IMR-90 (cell line): Measurements from ENCODE around the gene SP2. TPM values are rescaled to one million over a fixed set of nuclear protein-coding genes. Genes with fewer than 3 reads are reported as not detected.

Source experiments
- ATAC-seq: fragments of 200-7000 bp; cut with Tn5 transposase; 2 replicates; pipeline ENCODE4 v1.9.1; 2020; ENCODE audit warnings: low read depth, mild to moderate bottlenecking, moderate library complexity
- BruUV-seq: library from RNA; stranded (reverse); fragments of 400-500 nt; replicated peaks from 2 replicates; lab custom pipeline; 2021; lab: Mats Ljungman, UMichigan
- CTCF ChIA-PET: fragments of 300-600 bp; formaldehyde crosslinking; extraction: SDS; loops from one replicate; lab custom pipeline; 2021; ENCODE audit warnings: antibody characterized with exemption; lab: Yijun Ruan, JAX
- POLR2A ChIA-PET: fragments of 300-600 bp; sonication (Branson Sonifier 250); formaldehyde crosslinking; loops from one replicate; lab custom pipeline; 2022; ENCODE audit warnings: antibody characterized with exemption; ENCODE audit not compliant: unreplicated experiment; lab: Charles Lee
- DNase-seq: peaks from one replicate; pipeline ENCODE4 v3.0.0; 2013
- H2AFZ ChIP-seq: replicated peaks from 2 replicates; pipeline ENCODE3; 2013; ENCODE audit warnings: low read length, mild to moderate bottlenecking; ENCODE audit not compliant: poor library complexity
- H2AK5ac ChIP-seq: 2 replicates; pipeline ENCODE4 v1.6.1; 2013; ENCODE audit warnings: low read depth, low read length, inconsistent platforms
- H2AK9ac ChIP-seq: replicated peaks from 2 replicates; pipeline ENCODE3; 2013; ENCODE audit warnings: mild to moderate bottlenecking, low read depth, low read length, moderate library complexity; ENCODE audit not compliant: poor library complexity
- H2BK120ac ChIP-seq: 2 replicates; pipeline ENCODE4 v1.6.1; 2013; ENCODE audit warnings: low read depth, low read length, inconsistent platforms
- H2BK15ac ChIP-seq: 3 replicates; pipeline ENCODE4 v1.6.1; 2013; ENCODE audit warnings: low read depth, low read length, inconsistent platforms
- H2BK20ac ChIP-seq: 2 replicates; pipeline ENCODE4 v1.6.1; 2013; ENCODE audit warnings: low read depth, mild to moderate bottlenecking, inconsistent platforms, low read length, moderate library complexity
- H2BK5ac ChIP-seq: 2 replicates; pipeline ENCODE4 v1.6.1; 2013; ENCODE audit warnings: mild to moderate bottlenecking, low read depth, low read length, inconsistent platforms; ENCODE audit not compliant: poor library complexity, severe bottlenecking
- H3K14ac ChIP-seq: replicated peaks from 2 replicates; pipeline ENCODE4 v1.6.1; 2013; ENCODE audit warnings: low read depth, low read length, inconsistent platforms
- H3K18ac ChIP-seq: 2 replicates; pipeline ENCODE4 v1.6.1; 2013; ENCODE audit warnings: low read depth, low read length, control low read depth
- H3K23ac ChIP-seq: 2 replicates; pipeline ENCODE4 v1.6.1; 2013; ENCODE audit warnings: low read depth, low read length, inconsistent platforms
- H3K27ac ChIP-seq: 2 replicates; pipeline ENCODE4 v1.5.1; 2013; ENCODE audit warnings: mild to moderate bottlenecking, control low read depth, low read length; ENCODE audit not compliant: insufficient read depth
- H3K27me3 ChIP-seq: 2 replicates; pipeline ENCODE4 v1.6.1; 2013; ENCODE audit warnings: low read length; ENCODE audit not compliant: control insufficient read depth, insufficient read depth
- H3K36me3 ChIP-seq: 2 replicates; pipeline ENCODE4 v1.6.1; 2013; ENCODE audit warnings: low read length, mixed read lengths; ENCODE audit not compliant: control insufficient read depth, insufficient read depth
- H3K4ac ChIP-seq: 2 replicates; pipeline ENCODE4 v1.6.1; 2013; ENCODE audit warnings: low read depth, low read length, inconsistent platforms
- H3K4me1 ChIP-seq: 2 replicates; pipeline ENCODE4 v1.6.1; 2013; ENCODE audit warnings: low read length, mixed read lengths; ENCODE audit not compliant: control insufficient read depth, insufficient read depth
- H3K4me2 ChIP-seq: 2 replicates; pipeline ENCODE4 v1.6.1; 2013; ENCODE audit warnings: low read depth, mild to moderate bottlenecking, control low read depth, low read length, moderate library complexity
- H3K4me3 ChIP-seq: 2 replicates; pipeline ENCODE4 v1.5.1; 2013; ENCODE audit warnings: low read depth, mild to moderate bottlenecking, control low read depth, low read length, moderate library complexity; ENCODE audit not compliant: insufficient read depth
- H3K56ac ChIP-seq: 2 replicates; pipeline ENCODE4 v1.6.1; 2013; ENCODE audit warnings: low read length, inconsistent platforms; ENCODE audit not compliant: insufficient read depth; ENCODE audit errors: extremely low read depth
- H3K79me1 ChIP-seq, 2 experiments: 2 replicates each; pipeline ENCODE4 v1.6.1; 2013; ENCODE audit warnings: low read length in 2 of 2, inconsistent platforms in 1 of 2, low read depth in 1 of 2
- H3K9ac ChIP-seq: 2 replicates; pipeline ENCODE4 v1.6.1; 2013; ENCODE audit warnings: low read depth, low read length, control low read depth
- H3K9me1 ChIP-seq: 2 replicates; pipeline ENCODE4 v1.6.1; 2013; ENCODE audit warnings: low read length, inconsistent platforms; ENCODE audit not compliant: insufficient read depth
- H3K9me3 ChIP-seq: 2 replicates; pipeline ENCODE4 v1.6.1; 2013; ENCODE audit warnings: low read length; ENCODE audit not compliant: control insufficient read depth, insufficient read depth
- H4K20me1 ChIP-seq: 2 replicates; pipeline ENCODE4 v1.6.1; 2013; ENCODE audit warnings: low read length, inconsistent platforms; ENCODE audit not compliant: insufficient read depth
- H4K5ac ChIP-seq: 2 replicates; pipeline ENCODE4 v1.6.1; 2013; ENCODE audit warnings: mild to moderate bottlenecking, low read depth, low read length, control low read depth
- H4K8ac ChIP-seq, 2 experiments: 2 replicates each; pipeline ENCODE4 v1.6.1; 2013; ENCODE audit warnings: low read depth in 2 of 2, low read length in 2 of 2, control low read depth in 1 of 2, inconsistent platforms in 1 of 2
- H4K91ac ChIP-seq: 2 replicates; pipeline ENCODE4 v1.6.1; 2013; ENCODE audit warnings: low read depth, low read length, inconsistent platforms; ENCODE audit not compliant: insufficient read depth
- BHLHE40 ChIP-seq: fragments of 150-350 bp; IDR thresholded peaks from 2 replicates; pipeline ENCODE4 v1.6.1; 2016; ENCODE audit warnings: mild to moderate bottlenecking, low read depth, low read length
- CEBPB ChIP-seq: IDR thresholded peaks from 2 replicates; pipeline ENCODE4 v1.6.1; 2012; ENCODE audit warnings: low read depth, low read length, improper control_type of control experiment
- CHD1 ChIP-seq: IDR thresholded peaks from 2 replicates; pipeline ENCODE4 v1.6.1; 2012; ENCODE audit warnings: low read depth, low read length, improper control_type of control experiment
- ELK1 ChIP-seq: fragments of 150-350 bp; IDR thresholded peaks from 2 replicates; pipeline ENCODE4 v1.6.1; 2016; ENCODE audit warnings: low read depth, mild to moderate bottlenecking, low read length, moderate library complexity, borderline replicate concordance
- FOS ChIP-seq: fragments of 150-350 bp; IDR thresholded peaks from 2 replicates; pipeline ENCODE4 v1.6.1; 2016; ENCODE audit warnings: low read depth, low read length
- MAFK ChIP-seq: IDR thresholded peaks from 2 replicates; pipeline ENCODE4 v1.6.1; 2012; ENCODE audit warnings: low read depth, low read length, improper control_type of control experiment
- MAZ ChIP-seq: IDR thresholded peaks from 2 replicates; pipeline ENCODE4 v1.6.1; 2012; ENCODE audit warnings: low read depth, mild to moderate bottlenecking, low read length, improper control_type of control experiment, moderate library complexity, borderline replicate concordance
- MXI1 ChIP-seq: IDR thresholded peaks from 2 replicates; pipeline ENCODE4 v1.6.1; 2012; ENCODE audit warnings: low read depth, mild to moderate bottlenecking, low read length, moderate library complexity, borderline replicate concordance
- NFE2L2 ChIP-seq: fragments of 150-350 bp; IDR thresholded peaks from 2 replicates; pipeline ENCODE4 v1.6.1; 2016; ENCODE audit warnings: low read depth, mild to moderate bottlenecking, low read length
- POLR2A ChIP-seq: IDR thresholded peaks from 2 replicates; pipeline ENCODE4 v1.6.1; 2012; ENCODE audit warnings: mild to moderate bottlenecking, low read depth, low read length
- RAD21 ChIP-seq: IDR thresholded peaks from 2 replicates; pipeline ENCODE4 v1.6.1; 2012; ENCODE audit warnings: low read length, improper control_type of control experiment
- RCOR1 ChIP-seq: IDR thresholded peaks from 2 replicates; pipeline ENCODE4 v1.6.1; 2012; ENCODE audit warnings: mild to moderate bottlenecking, low read length, improper control_type of control experiment; ENCODE audit not compliant: insufficient replicate concordance
- RFX5 ChIP-seq: IDR thresholded peaks from 2 replicates; pipeline ENCODE4 v1.8.0; 2012; ENCODE audit warnings: low read depth, mild to moderate bottlenecking, low read length, moderate library complexity
- SMC3 ChIP-seq: fragments of 150-350 bp; IDR thresholded peaks from 2 replicates; pipeline ENCODE4 v1.6.1; 2016; ENCODE audit warnings: low read depth, mild to moderate bottlenecking, antibody characterized with exemption, low read length, moderate library complexity
- USF2 ChIP-seq: fragments of 150-350 bp; IDR thresholded peaks from 2 replicates; pipeline ENCODE4 v1.6.1; 2017; ENCODE audit warnings: mild to moderate bottlenecking, antibody characterized with exemption, low read length, low read depth
- WGBS, 2 experiments: methylation state at CpG; one replicate each; pipeline versions ENCODE4 v1.1.5 to v1.1.7; 2013; ENCODE audit warnings: missing lambda C conversion rate in 2 of 2; ENCODE audit not compliant: insufficient read length in 1 of 2; ENCODE audit errors: extremely low coverage in 2 of 2; 5-methylcytosine and 5-hydroxymethylcytosine counted together
- dilution Hi-C: fragments of 300-500 bp; cut with HindIII; formaldehyde crosslinking; loops from one replicate; pipeline ENCODE4 v1.14.3; 2018; ENCODE audit warnings: low sequenced_read_pairs; ENCODE audit not compliant: unreplicated experiment
- in situ Hi-C: fragments of 300-500 bp; cut with MboI; formaldehyde crosslinking; loops from 3 replicates; pipeline ENCODE4 v1.14.3; 2019; ENCODE audit warnings: low sequenced_read_pairs, inconsistent platforms, mixed read lengths
- intact Hi-C: fragments of 100-400 bp; cut with micrococcal nuclease; formaldehyde crosslinking; loops from 2 replicates; pipeline ENCODE4 v1.10.0; 2022
- polyA plus RNA-seq, 3 experiments: library from polyadenylated mRNA; depleted of rRNA; stranded (reverse); fragments of >200 nt; gene quantifications; 2 replicates each; pipeline ENCODE4 v1.2.3, GENCODE V29; 2012; ENCODE audit warnings: low replicate concordance in 1 of 3
- total RNA-seq: library from RNA; depleted of rRNA; stranded (reverse); fragments of >200 nt; gene quantifications from 2 replicates; pipeline ENCODE4 v1.2.3, GENCODE V29; 2012
- TF ChIP-seq, protein P1 (sequence below): conservative IDR thresholded peaks from 2 replicates; pipeline ENCODE4 v1.5.1; 2012; ENCODE audit warnings: mild to moderate bottlenecking, low read depth, low read length, improper control_type of control experiment

SP2 gene
- total and polyA plus RNA-seq, 2 of the 4 experiments (the other 2 are of a cell fraction), result 0.72 to 13.8 TPM

GRCh38 chr17:47978324-47978723 is 82.3 kb downstream of the SP2 start:
- Histone ChIP-seq H3K14ac (no peak overlapping the region), H3K27me3 (no peaks in the 10 kb centered on the region), H2AK5ac (no peak overlapping the region), H3K56ac (no peak overlapping the region), H3K4me1 (no peaks in the 10 kb centered on the region), H3K36me3 (peaks cover 67% of the 10 kb centered on the region), H3K4me2 (no peak overlapping the region), H3K9me3 (no peaks in the 10 kb centered on the region), H3K9me1 (no peaks in the 10 kb centered on the region), H3K9ac (no peak overlapping the region), H3K4me3 (no peak overlapping the region), H2AFZ (no peak overlapping the region), H3K23ac (no peak overlapping the region), H4K20me1 (no peaks in the 10 kb centered on the region; the same call in 1 of the 2 replicates), H4K8ac (no peak overlapping the region), H2AK9ac (no peak overlapping the region), H2BK120ac (no peak overlapping the region), H3K4ac (no peak overlapping the region), H2BK5ac (no peak overlapping the region), H4K91ac (no peak overlapping the region), H2BK15ac (no peak overlapping the region), H3K79me1 (peaks cover 4 to 8% of the 10 kb centered on the region in 2 experiments; a peak in 3 of 4 replicates), H3K18ac (no peak overlapping the region), H3K27ac (no peak overlapping the region), H2BK20ac (no peak overlapping the region), H4K5ac (no peak overlapping the region)
- dilution Hi-C loops, result no loop called here
- no peak for TF ChIP-seq CHD1
- no peak for TF ChIP-seq BHLHE40
- TF ChIP-seq, protein P1, sequence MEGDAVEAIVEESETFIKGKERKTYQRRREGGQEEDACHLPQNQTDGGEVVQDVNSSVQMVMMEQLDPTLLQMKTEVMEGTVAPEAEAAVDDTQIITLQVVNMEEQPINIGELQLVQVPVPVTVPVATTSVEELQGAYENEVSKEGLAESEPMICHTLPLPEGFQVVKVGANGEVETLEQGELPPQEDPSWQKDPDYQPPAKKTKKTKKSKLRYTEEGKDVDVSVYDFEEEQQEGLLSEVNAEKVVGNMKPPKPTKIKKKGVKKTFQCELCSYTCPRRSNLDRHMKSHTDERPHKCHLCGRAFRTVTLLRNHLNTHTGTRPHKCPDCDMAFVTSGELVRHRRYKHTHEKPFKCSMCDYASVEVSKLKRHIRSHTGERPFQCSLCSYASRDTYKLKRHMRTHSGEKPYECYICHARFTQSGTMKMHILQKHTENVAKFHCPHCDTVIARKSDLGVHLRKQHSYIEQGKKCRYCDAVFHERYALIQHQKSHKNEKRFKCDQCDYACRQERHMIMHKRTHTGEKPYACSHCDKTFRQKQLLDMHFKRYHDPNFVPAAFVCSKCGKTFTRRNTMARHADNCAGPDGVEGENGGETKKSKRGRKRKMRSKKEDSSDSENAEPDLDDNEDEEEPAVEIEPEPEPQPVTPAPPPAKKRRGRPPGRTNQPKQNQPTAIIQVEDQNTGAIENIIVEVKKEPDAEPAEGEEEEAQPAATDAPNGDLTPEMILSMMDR, result peak; percentile 74
- TF ChIP-seq RFX5, result no peak
- TF ChIP-seq CEBPB, result no peak
- peak; percentile 59; the same call in 1 of the 2 replicates for TF ChIP-seq MAZ
- TF ChIP-seq SMC3, result peak; percentile 91
- TF ChIP-seq USF2, result no peak
- no peak for TF ChIP-seq FOS
- TF ChIP-seq POLR2A, result no peak
- TF ChIP-seq RCOR1, result no peak
- TF ChIP-seq NFE2L2, result no peak
- peak; percentile 86 for TF ChIP-seq RAD21
- no peak for TF ChIP-seq MXI1
- no peak for TF ChIP-seq MAFK
- no peak for TF ChIP-seq ELK1
- ChIA-PET POLR2A (no interaction called here), CTCF (interaction anchor here (0.7 to 2.0 kb wide), 8 partner anchors 12 to 153 kb away, joined by 3 to 24 read pairs (median 4); partner anchors contain the start of gene PNPO)
- intact Hi-C loops, result loop anchor here (1.0 kb wide), 1 partner anchor 40 kb away; no protein-coding TSS in a partner anchor
- 0% methylated on average over 1 of the region's 7 CpGs; no CpG with 5 or more reads in 1 of the 2 experiments for WGBS, 2 experiments
- DNase-seq, result peak; percentile 54
- in situ Hi-C loops, result no loop called here
- peak; percentile 95 for ATAC-seq
- BruUV-seq, result no TSS peak
